Endothelial cell of umbilical vein (primary cell): ENCODE results near the gene SUFU.

ENCODE experiments used
- CTCF ChIP-seq, 2 donors: IDR thresholded peaks; 1 replicate in 1 of 2; 2 replicates in 1 of 2; pipeline ENCODE4 v1.5.1; 2011; ENCODE audit warnings: low read length in 2 of 2, mild to moderate bottlenecking in 2 of 2, moderate library complexity in 2 of 2, control low read depth in 1 of 2, inconsistent platforms in 1 of 2, low read depth in 1 of 2; ENCODE audit not compliant: insufficient read depth in 1 of 2; ENCODE audit errors: extremely low read depth in 1 of 2
- EZH2 ChIP-seq: IDR thresholded peaks from 2 replicates; pipeline ENCODE4 v1.6.1; 2012; ENCODE audit warnings: borderline replicate concordance, low read depth, mild to moderate bottlenecking, moderate library complexity, low read length, inconsistent platforms; ENCODE audit not compliant: severe bottlenecking
- FOS ChIP-seq: IDR thresholded peaks from 2 replicates; pipeline ENCODE4 v1.6.1; 2011; ENCODE audit warnings: mild to moderate bottlenecking, low read length, moderate library complexity, borderline replicate concordance; ENCODE audit not compliant: insufficient read depth
- JUN ChIP-seq: IDR thresholded peaks from 2 replicates; pipeline ENCODE4 v1.6.1; 2011; ENCODE audit warnings: borderline replicate concordance, low read depth; ENCODE audit not compliant: insufficient read length, insufficient read depth
- MYC ChIP-seq: IDR thresholded peaks from one replicate; pipeline ENCODE4 v1.6.1; 2011; ENCODE audit warnings: mild to moderate bottlenecking, low read depth, low read length
- POLR2A ChIP-seq: IDR thresholded peaks from 2 replicates; pipeline ENCODE4 v1.6.1; 2012; ENCODE audit warnings: low read depth, mild to moderate bottlenecking, control low read depth, low read length
- POLR2AphosphoS5 ChIP-seq: IDR thresholded peaks from 2 replicates; pipeline ENCODE4 v1.6.1; 2012; ENCODE audit warnings: low read depth, mild to moderate bottlenecking, control low read depth, low read length, moderate library complexity; ENCODE audit not compliant: insufficient read depth

DNA sequence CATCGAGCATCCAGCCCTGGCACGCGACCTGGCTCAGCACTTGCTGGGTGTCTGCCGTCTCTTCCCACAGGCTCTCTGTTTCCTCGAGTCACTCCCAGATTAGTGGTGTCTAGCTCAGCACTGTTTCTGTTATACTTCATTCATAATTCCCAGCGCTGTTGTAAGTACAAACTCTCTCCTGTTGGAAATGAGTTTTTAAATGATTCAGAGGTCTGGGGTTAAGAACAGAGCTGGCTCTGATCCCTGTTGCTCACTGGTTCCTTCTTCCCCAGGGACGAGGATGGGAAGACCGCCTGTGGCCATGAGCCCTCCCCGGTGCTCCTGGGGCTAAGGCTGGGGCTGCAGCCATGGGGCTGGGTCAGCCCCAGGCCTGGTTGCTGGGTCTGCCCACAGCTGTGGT lies 35.1 kb upstream of the SUFU start:
- TF ChIP-seq CTCF (IDR thresholded peaks at IDR 0.05; ENCODE audit: extremely low read depth in 1 of 2, insufficient read depth in 1 of 2, low read depth in 1 of 2, low read length in 2 of 2), result no peak
- no peak for TF ChIP-seq EZH2
- TF ChIP-seq FOS, result no peak
- no peak for TF ChIP-seq MYC
- no peak for TF ChIP-seq POLR2A
- TF ChIP-seq POLR2AphosphoS5, result no peak
- no peak for TF ChIP-seq JUN
